Fibroblast of the aortic adventitia (primary cell): ENCODE measurements around the gene LBR. TPM values are rescaled to one million over a fixed set of nuclear protein-coding genes. Genes with fewer than 3 reads are reported as not detected.

Experiments used
- DNase-seq: peaks from one replicate; pipeline ENCODE4 v3.0.0-alpha.2; 2010; ENCODE audit warnings: low read depth
- H3K4me3 ChIP-seq: 2 replicates; pipeline ENCODE4 v1.5.1; 2011; ENCODE audit warnings: low read depth, mild to moderate bottlenecking, control low read depth, low read length, moderate library complexity
- CTCF ChIP-seq: IDR thresholded peaks from 2 replicates; pipeline ENCODE4 v1.5.1; 2011; ENCODE audit warnings: mild to moderate bottlenecking, low read length, control low read depth, inconsistent platforms; ENCODE audit not compliant: insufficient read depth
- total RNA-seq: library from RNA; depleted of rRNA; stranded (reverse); fragments of >200 nt; gene quantifications from 2 replicates; pipeline ENCODE4 v1.2.3, GENCODE V29; 2012; ENCODE audit warnings: low replicate concordance

LBR gene
- total RNA-seq, 1 donor, result 32.1 TPM

- no peak overlapping the region for H3K4me3 ChIP-seq
- DNase-seq, result no peak
- TF ChIP-seq CTCF, result no peak
Observed at GRCh38 chr1:225446981-225447615, 19.3 kb upstream of the LBR start.

DNA sequence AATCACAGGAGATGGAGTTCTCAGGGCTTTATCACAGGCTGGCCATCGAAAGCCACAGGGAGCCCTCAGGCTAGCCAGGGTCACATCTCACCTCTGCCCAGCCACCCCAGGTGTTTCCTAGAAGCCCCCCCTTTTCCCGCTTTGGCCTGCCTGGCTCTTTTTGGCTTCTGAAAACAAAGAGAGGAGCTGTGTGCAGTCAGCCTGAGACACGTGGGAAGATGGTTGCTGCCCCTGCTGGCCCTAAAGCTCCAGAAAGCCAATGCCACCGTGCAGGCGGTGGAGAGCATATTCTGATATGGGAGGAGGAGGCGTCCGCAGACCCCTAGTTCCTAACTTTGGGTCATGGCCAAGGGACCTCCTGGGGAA lies 18.7 kb upstream of the LBR start:
- TF ChIP-seq CTCF, result no peak
- DNase-seq, result no peak
- H3K4me3 ChIP-seq, result no peak overlapping the region

DNA sequence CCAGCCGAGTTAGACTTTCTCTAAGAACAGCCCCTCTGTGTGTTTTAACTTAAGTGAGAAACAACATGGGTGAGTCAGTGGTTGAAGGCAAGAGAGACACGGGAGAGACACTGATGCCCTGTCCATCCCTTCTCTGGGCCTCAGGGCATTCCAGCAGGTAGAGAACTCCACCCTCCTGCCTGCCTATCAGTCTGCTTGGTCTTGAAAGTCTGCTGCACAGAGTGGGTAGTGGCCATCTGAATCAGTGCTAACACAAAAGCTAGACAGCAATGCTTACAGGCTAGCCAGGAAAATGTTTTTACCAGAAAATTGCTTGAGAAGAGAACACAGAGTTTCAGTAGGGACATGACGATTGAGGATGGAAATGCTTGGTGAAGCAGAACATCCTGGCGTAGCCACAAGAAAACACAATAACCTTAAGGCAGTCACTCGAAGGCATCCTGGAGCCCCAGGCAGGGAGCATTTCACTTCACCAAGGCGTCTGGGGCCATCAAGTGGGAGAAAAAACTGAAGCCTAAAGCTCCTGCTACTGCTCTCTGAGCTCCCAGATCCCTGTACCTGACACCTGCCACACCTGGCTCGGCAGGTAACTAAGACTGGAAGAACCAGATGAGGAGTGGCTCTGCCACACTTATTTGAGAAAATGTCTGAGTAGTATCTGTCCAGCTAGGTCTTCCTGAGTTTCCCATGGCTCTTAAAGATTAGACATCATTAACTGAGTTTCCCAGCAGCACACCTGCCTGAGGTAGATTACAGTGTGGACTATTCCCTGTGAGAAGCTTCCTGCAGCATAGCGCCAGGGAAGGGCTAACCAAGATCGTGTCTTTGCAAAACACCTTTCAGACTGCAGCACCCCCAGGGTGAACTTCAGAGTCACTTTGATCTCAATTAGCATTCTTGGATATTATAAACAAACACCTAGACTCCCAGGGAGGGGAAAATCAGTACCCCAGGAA lies 18.1 kb upstream of the LBR start:
- no peak overlapping the region for H3K4me3 ChIP-seq
- DNase-seq, result no peak
- no peak for TF ChIP-seq CTCF

GRCh38 chr1:225442123-225442505 lies 14.3 kb upstream of the LBR start:
- no peak overlapping the region for H3K4me3 ChIP-seq
- DNase-seq, result no peak
- no peak for TF ChIP-seq CTCF

- H3K4me3 ChIP-seq, result no peak overlapping the region
- peak; percentile 27 for TF ChIP-seq CTCF
- DNase-seq, result no peak
Observed at GRCh38 chr1:225441314-225442122, 13.7 kb upstream of the LBR start.

GRCh38 chr1:225440380-225441221 lies 12.8 kb upstream of the LBR start:
- no peak overlapping the region for H3K4me3 ChIP-seq
- no peak for DNase-seq
- TF ChIP-seq CTCF, result no peak
